GM19324 (cell line): ENCODE data around the gene MARF1.
"Not testable (repeated sequence)": the region's sequence is repeated elsewhere in the genome, so short reads cannot be mapped to it uniquely, and the experiment has no call there.

Experiments used
- ATAC-seq: cut with Tn5 transposase; IDR thresholded peaks from one replicate; pipeline ENCODE4 v1.9.1; 2021; ENCODE audit warnings: mild to moderate bottlenecking, moderate library complexity; ENCODE audit not compliant: unreplicated experiment, low FRiP score

The MARF1 gene

GRCh38 chr16:15655561-15655960 is 12.6 kb upstream of the MARF1 start:
- ATAC-seq = not testable (repeated sequence)

GRCh38 chr16:15654591-15654990 is 11.6 kb upstream of the MARF1 start:
- no peak for ATAC-seq

GRCh38 chr16:15653227-15653626 is 10.3 kb upstream of the MARF1 start:
- ATAC-seq = no peak

GRCh38 chr16:15652293-15653001 is 9.5 kb upstream of the MARF1 start:
- ATAC-seq = no peak

GRCh38 chr16:15650698-15651171 is 7.8 kb upstream of the MARF1 start:
- ATAC-seq = no peak

GRCh38 chr16:15650019-15650697 is 7.2 kb upstream of the MARF1 start, which contains the start of gene NDE1:
Gene NDE1, plus strand, starts transcription at chr16:15650245. Its CDS starts 14,534 bp downstream, at chr16:15664779.
- peak; percentile 86 for ATAC-seq

- ATAC-seq = no peak
Measured at GRCh38 chr16:15649727-15650018, 6.7 kb upstream of the MARF1 start.

GRCh38 chr16:15649311-15649710 is 6.4 kb upstream of the MARF1 start:
- not testable (repeated sequence) for ATAC-seq

GRCh38 chr16:15648135-15648730 is 5.3 kb upstream of the MARF1 start:
- ATAC-seq = no peak

- ATAC-seq = no peak
Measured at GRCh38 chr16:15647294-15648014, 4.5 kb upstream of the MARF1 start.

- ATAC-seq = not testable (repeated sequence)
Measured at GRCh38 chr16:15646557-15647293, 3.8 kb upstream of the MARF1 start.

- ATAC-seq = not testable (repeated sequence)
Measured at GRCh38 chr16:15644962-15645465, 2.1 kb upstream of the MARF1 start.

- ATAC-seq = no peak
Measured at GRCh38 chr16:15644267-15644961, 1.5 kb upstream of the MARF1 start.

- no peak for ATAC-seq
Measured at GRCh38 chr16:15643946-15644250, 944 bp upstream of the MARF1 start.

GRCh38 chr16:15642557-15643047 is 352 bp downstream of the MARF1 start:
- peak; percentile 63 for ATAC-seq

GRCh38 chr16:15641753-15642556 is 999 bp downstream of the MARF1 start:
- ATAC-seq = no peak

- ATAC-seq = no peak
Measured at GRCh38 chr16:15640966-15641365, 2.0 kb downstream of the MARF1 start.

GRCh38 chr16:15639061-15639568 is 3.8 kb downstream of the MARF1 start:
- ATAC-seq = no peak
